NCI-H2196 treated with DMSO at 0.1 percent for 48 hours (cell line): ENCODE measurements around the gene L3MBTL4.
"Not testable (repeated sequence)": the region's sequence is repeated elsewhere in the genome, so short reads cannot be mapped to it uniquely, and the experiment has no call there.

Experiments used
- DNase-seq: peaks from one replicate; lab custom pipeline; 2025; ENCODE audit not compliant: unreplicated experiment; lab: John Stamatoyannopoulos, UW

Gene L3MBTL4

DNA sequence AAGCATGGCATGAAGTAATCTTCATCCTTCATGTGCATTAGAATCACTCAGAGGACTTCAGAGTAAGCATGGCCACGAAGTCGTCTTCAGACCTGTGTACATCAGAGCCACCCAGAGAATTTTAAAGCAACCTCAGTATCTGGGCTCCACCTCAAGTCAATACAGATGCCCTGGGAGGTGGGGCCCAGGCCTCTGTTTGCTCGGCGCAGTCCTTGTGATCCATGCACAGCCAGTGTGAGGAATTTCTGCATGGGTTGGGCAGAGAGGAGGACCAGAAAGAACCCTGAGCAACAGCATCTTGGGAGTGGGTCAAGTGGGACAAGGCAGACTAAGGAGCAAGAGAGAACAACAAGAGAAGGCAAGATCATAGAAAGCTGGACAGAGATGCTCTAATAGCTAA is 299.0 kb downstream of the L3MBTL4 start:
- DNase-seq = no peak

GRCh38 chr18:6113650-6114049 is 301.1 kb downstream of the L3MBTL4 start:
- no peak for DNase-seq

GRCh38 chr18:6111726-6112125 is 303.0 kb downstream of the L3MBTL4 start:
- no peak for DNase-seq

GRCh38 chr18:6109743-6110142 is 305.0 kb downstream of the L3MBTL4 start:
- no peak for DNase-seq

GRCh38 chr18:6107794-6108193 is 306.9 kb downstream of the L3MBTL4 start:
- no peak for DNase-seq

- DNase-seq = no peak
Measured at GRCh38 chr18:6106091-6106685, 308.5 kb downstream of the L3MBTL4 start.

DNA sequence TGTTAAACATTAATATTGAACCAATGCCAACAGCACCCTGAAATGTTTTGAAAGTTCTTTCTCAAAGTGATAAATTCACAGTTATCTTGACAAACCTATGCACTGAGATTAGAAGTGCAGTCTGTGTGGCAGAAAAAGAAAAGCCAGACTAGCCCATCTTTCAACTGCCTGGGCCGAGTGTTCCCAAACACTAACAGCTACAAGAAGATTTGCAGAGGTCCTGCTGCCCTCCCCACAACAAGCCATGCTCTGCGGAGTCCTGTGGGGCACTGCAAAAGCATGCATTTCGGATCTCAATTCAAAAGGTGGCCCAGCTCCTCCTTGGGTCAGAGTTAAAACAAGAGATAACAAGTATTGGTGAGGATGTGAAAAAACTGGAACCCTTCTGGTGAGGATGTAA is 311.0 kb downstream of the L3MBTL4 start:
- no peak for DNase-seq

- DNase-seq = no peak
Measured at GRCh38 chr18:6096730-6097129, 318.0 kb downstream of the L3MBTL4 start.

GRCh38 chr18:6088432-6088831 is 326.3 kb downstream of the L3MBTL4 start:
- no peak for DNase-seq

DNA sequence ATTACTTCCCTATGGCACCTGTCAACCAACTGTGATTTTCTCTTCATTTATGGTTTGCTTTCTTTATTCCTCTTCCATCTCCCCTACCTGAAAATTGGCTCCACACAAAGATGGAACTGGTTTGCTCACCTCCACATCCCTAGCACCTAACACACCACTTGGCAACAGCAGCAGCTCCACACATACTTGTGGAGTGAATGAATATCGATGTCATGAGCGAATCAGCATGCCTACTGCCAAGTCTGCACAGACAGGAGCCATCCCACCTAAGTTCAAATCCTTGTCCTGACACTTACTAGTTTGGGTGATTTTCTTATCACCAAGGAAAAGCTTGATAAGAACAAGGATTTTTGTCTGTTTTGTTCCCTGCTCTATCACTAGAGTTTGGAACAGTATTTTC is 328.0 kb downstream of the L3MBTL4 start:
- DNase-seq = no peak

DNA sequence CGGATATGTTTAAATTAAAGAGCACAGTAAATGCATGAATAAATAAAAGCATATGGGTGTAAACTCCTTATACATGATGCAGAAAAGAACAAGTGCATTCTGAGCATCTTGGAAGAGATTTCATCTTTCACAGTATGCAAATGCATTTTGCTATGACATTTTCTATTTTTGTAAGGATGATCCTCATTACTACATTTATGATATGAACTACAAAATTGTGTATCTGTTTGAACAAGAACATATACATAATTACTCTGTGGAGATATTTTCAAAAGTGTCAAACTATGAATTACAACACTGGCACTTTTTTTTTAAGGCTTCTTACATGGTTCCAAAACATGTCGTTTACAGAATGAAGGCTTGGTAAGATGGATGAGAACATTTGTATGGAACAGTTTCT is 335.3 kb downstream of the L3MBTL4 start:
- no peak for DNase-seq

GRCh38 chr18:6078877-6079276 is 335.8 kb downstream of the L3MBTL4 start:
- DNase-seq = no peak

- DNase-seq = not testable (repeated sequence)
Measured at GRCh38 chr18:6072423-6072822, 342.3 kb downstream of the L3MBTL4 start.

- no peak for DNase-seq
Measured at GRCh38 chr18:6069539-6069938, 345.2 kb downstream of the L3MBTL4 start.

DNA sequence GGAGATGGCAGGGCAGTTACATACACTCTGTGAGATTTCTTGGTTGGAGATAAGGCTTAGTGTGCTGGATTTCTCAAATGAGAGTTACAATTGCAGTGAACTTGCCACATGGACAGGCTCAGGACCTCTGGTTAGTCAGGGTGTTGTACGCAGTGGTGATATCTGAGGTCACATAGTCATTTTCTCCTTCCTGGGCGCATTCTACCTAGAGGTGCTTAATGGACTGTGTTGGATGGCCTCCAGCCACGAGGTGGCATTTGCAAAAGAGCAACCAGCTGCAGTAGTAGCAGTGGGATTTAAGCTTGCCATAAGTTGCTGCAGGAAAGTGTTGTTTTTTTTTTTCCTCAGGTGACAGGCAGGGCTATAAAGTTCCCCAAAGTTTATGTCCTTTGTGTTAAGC is 345.6 kb downstream of the L3MBTL4 start:
- DNase-seq = no peak

DNA sequence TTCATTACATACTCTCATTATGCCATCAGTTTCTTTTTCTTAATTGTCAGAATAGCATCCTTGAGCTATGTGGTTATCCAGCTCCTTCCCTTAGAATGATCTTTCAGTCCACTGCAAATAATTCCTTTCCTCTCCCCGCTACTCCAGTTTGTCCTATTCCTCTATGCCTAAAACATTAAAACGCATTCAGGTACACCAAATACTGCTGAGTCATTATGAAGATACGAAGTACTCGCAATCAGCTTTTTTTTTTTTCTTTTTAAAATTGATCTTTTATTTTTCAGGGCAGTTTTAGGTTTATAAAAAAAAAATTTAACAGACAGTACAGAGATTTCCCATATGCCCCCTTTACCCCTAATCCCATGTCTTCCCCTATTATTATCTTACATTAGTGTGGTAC is 354.6 kb downstream of the L3MBTL4 start:
- no peak for DNase-seq

DNA sequence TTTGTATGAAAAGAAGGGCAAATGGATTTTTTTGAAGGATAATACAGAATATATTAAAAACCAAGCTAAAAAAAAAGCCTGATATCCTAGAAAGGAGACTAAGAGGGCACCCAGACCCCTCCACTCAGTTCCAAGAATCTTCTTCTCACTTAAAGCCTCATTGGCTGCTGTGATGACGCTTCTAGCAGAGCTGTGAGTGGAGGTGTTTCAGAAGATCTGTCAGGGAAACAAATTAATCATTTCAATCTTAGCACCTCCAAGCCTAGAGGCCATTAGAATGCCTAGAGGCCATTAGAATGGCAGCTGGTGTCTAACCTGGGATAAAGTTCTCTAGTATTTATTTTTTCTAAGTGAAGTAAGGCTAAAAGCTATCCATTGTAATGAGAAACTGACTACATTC is 355.2 kb downstream of the L3MBTL4 start:
- DNase-seq = no peak

DNA sequence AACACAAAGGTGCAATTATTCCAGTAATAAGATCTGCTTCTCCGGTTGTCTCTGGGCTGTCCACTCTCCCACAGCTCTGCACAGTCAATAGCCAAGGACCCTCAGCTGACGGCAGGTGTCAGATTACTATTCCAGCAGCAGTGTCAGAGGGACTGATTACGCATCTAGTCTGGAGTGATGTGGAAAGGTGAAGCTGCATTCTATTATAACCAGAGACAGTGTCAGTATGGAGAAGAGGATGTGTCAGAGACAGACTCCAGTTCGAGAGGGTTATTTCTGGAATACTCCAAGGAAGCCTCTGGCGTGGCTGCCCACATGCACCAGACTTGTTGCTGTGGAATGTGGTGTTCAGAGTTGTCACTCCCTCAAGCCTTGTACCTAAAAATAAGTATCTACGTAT is 355.8 kb downstream of the L3MBTL4 start:
- no peak for DNase-seq

- no peak for DNase-seq
Measured at GRCh38 chr18:6057604-6058003, 357.1 kb downstream of the L3MBTL4 start.

- no peak for DNase-seq
Measured at GRCh38 chr18:6056171-6056910, 358.4 kb downstream of the L3MBTL4 start.

- DNase-seq = no peak
Measured at GRCh38 chr18:6055711-6056110, 359.0 kb downstream of the L3MBTL4 start.

- no peak for DNase-seq
Measured at GRCh38 chr18:6054256-6054842, 360.4 kb downstream of the L3MBTL4 start.
